ENCODE measurements around the gene SPARCL1.
"Not testable (repeated sequence)": the region's sequence is repeated elsewhere in the genome, so short reads cannot be mapped to it uniquely, and the experiment has no call there.

Gene SPARCL1

DNA sequence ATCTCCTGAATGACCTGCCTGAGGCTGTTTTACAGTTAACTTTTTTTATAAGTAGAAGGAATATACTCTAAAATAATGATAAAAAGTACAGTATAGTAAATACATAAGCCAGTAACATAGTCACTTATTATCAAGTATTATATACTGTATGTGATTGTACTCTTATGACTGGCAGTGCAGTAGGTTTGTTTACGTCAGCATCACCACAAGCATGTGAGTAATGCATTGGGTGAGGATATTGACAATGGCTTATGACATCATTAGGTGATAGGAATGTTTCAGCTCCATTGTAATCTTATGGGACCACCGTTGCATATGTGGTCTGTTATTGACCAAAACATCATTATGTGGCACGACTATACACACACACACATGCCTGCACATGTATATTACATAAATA lies 86.3 kb downstream of the SPARCL1 start:
- no peak for DNase-seq (ENCODE audit: low read depth in 2 of 2)

DNA sequence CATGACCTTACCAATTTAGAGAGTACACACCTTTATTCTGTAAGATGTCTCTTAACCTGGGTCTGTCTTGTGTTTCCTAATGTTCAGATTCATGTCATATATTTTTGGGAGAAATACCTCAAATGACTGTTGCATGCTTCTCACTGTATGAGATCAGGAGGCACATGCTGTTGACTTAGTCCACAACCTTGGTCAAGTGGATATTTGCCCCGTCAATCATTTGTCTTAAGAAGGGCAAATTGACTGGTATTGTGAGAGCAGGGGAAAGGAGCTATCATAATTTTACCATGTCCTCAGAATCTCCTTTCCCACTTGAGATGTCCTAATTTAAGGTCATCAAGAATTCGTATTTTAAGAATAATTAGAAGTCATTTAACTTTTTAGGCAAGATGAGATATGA lies 95.8 kb downstream of the SPARCL1 start:
- no peak for DNase-seq (ENCODE audit: low read depth in 2 of 2)

DNA sequence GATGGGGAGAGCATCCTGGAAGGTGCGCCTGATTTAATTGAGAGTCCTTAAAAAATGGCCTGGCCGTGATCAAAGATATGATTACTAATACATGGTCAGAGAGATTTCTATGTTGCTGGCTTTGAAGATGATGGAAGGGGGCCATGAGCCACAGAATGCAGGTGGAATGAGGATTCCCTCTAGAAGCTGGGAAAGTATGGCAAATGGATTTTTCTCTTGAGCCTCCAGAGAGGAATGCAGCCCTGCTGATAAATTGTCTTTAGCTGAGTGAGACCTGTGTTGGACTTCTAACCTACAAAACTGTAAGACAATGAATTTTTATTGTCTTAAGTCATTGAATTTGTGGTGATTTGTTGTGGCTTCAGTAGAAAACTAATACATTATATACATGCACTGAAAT lies 99.1 kb downstream of the SPARCL1 start:
- no peak for DNase-seq (ENCODE audit: low read depth in 2 of 2)

DNA sequence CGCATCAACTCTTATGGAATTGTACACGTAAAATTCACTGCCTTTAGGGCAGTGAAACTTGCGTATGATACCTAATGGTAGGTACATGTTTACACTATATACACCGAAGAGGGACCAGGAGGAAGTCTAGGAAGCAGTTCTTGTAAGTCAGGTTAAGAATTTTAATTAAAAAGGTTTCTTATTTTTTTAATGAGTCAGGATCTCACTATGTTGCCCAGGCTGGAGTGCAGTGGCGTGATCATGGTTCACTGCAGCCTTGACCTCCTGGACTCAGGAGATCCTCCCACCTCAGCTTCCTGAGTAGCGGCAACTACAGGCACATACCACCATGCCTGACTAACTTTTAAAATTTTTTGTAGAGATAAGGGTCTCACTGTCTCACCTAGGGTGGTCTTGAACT lies 100.2 kb downstream of the SPARCL1 start:
- DNase-seq (ENCODE audit: low read depth in 2 of 2): no peak

DNA sequence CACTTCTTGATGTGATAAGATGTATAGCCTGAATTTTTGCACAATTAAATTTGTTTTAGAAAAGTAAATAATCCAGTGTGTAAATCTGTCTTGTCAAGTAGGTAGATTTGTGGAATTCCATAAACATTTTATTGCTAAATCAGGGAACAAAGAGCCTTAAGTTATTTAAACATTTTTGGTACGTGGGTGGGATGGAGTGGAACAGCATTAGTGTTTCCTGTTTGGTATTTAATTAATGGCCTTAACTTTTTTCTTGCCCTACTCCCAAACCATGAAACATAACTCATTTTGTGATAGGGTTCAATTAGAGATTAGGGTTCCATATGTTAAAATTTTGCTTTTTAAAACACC lies 101.7 kb downstream of the SPARCL1 start:
- no peak for DNase-seq (ENCODE audit: low read depth in 2 of 2)

DNA sequence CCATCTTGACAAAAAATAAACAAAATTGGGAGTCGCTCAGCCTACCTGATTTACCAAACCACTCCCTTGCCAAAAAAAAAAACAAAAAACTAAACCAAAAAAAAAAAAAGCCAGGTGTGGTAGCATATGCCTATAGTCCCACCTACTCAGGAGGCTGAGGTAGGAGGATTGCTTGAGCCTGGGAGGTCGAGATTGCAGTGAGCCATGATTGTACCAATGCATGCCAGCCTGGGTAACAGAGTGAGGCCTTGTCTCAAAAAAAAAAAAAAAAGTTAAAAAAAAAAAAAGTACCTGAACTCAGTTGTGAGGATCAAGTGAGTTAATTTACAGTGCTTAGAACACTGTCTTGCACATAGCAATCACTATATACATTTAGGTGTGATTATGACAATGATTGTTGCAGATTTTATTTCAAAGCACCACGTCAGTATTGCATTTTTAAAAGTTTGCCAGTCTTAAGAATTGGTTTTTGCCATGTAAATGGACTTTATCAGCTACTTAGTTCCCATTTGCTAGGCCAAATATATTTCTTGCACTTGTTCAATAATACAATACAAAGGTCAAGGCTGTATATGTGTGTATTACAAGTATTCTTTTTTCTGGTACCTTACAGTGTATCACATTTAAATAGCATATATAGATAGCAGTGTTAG lies 102.2 kb downstream of the SPARCL1 start:
- no peak for DNase-seq (ENCODE audit: low read depth in 2 of 2)

DNA sequence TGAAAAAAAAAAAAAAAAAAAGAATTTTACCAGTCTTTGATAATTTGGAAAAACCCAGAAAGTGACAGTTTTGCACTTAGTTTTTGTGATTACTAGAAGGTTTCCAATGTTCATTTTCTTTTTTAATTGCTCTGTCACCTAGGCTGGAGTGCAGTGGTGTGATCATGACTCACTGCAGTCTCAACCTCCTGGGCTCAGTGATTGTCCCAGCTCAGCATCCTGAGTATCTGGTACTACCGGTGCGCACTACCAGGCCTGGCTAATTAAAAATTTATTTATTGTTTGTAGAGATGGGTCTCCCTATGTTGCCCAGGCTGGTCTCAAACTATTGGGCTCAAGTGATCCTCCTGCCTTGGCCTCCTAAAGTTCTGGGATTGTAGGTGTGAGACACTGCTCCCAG lies 103.5 kb downstream of the SPARCL1 start:
- DNase-seq (ENCODE audit: low read depth in 2 of 2): no peak

DNA sequence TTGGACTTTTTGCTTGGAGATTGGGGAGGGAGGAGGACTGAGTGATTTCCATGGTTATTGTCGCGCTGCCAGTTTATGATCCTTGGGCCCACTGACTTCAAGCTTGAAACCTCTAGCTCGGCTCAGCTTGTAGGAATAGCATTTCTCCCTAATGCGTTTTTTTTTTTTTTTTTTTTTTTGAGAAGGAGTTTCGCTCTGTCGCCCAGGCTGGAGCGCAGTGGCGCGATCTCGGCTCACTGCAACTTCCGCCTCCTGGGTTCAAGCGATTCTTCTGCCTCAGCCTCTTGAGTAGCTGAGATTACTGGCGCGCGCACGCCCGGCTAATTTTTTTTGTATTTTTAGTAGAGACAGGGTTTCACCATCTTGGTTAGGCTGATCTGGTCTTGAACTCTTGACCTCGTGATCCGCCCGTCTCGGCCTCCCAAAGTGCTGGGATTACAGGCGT lies 105.1 kb downstream of the SPARCL1 start:
- not testable (repeated sequence) for DNase-seq (ENCODE audit: low read depth in 2 of 2)

Measured in activated CD4-positive, alpha-beta T cell treated with anti-CD3 and anti-CD28 coated beads for 24 hours (primary cell).